Measurements from ENCODE around the gene CORO1C. TPM values are rescaled to one million over a fixed set of nuclear protein-coding genes. Genes with fewer than 3 reads are reported as not detected.

Gene CORO1C
- total RNA-seq, 4 donors from 2014 or later: 221 to 441 (median 315) TPM

DNA sequence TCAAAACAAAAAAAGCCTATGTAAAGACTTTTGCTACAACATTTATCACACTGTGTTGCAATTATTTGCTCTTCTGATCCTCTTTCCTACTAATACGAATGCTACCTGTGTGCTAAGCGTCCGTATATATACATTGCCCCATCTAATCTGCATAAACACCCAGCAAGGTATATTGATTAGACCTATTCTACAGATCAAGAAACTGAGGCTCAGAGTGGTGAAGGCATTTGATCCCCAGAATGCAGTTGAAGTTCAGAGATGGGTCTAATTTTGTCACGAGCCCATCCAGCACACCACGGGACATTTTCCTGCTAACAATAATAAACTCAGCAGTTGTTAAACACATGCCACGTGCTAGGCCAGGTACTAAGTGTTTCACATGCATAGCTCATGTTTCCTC, 25.1 kb upstream of the CORO1C start:
- peaks cover 3 to 12% (median 11%) of the 10 kb centered on the region in 4 donors for H3K4me1 ChIP-seq
- TF ChIP-seq POLR2A (IDR thresholded peaks at IDR 0.05; ENCODE audit: low read depth) (no peak), EP300 (IDR thresholded peaks at IDR 0.05) (no peak), POLR2AphosphoS5 (IDR thresholded peaks at IDR 0.05) (no peak)
- TF ChIP-seq, protein P1, sequence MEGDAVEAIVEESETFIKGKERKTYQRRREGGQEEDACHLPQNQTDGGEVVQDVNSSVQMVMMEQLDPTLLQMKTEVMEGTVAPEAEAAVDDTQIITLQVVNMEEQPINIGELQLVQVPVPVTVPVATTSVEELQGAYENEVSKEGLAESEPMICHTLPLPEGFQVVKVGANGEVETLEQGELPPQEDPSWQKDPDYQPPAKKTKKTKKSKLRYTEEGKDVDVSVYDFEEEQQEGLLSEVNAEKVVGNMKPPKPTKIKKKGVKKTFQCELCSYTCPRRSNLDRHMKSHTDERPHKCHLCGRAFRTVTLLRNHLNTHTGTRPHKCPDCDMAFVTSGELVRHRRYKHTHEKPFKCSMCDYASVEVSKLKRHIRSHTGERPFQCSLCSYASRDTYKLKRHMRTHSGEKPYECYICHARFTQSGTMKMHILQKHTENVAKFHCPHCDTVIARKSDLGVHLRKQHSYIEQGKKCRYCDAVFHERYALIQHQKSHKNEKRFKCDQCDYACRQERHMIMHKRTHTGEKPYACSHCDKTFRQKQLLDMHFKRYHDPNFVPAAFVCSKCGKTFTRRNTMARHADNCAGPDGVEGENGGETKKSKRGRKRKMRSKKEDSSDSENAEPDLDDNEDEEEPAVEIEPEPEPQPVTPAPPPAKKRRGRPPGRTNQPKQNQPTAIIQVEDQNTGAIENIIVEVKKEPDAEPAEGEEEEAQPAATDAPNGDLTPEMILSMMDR (IDR thresholded peaks at IDR 0.05): no peak
- 93% methylated on average over 6 of the region's 6 CpGs for WGBS
- H3K27me3 ChIP-seq: no peaks in the 10 kb centered on the region
- H3K4me3 ChIP-seq: no peak overlapping the region
- DNase-seq (ENCODE audit: extremely low spot score): no peak
- H3K27ac ChIP-seq (replicated peaks in 1 of 4): no peak overlapping the region
- intact Hi-C loops (cut with DNase I): no loop called here
- no peaks in the 10 kb centered on the region for H3K36me3 ChIP-seq
- no peaks in the 10 kb centered on the region for H3K9me3 ChIP-seq

DNA sequence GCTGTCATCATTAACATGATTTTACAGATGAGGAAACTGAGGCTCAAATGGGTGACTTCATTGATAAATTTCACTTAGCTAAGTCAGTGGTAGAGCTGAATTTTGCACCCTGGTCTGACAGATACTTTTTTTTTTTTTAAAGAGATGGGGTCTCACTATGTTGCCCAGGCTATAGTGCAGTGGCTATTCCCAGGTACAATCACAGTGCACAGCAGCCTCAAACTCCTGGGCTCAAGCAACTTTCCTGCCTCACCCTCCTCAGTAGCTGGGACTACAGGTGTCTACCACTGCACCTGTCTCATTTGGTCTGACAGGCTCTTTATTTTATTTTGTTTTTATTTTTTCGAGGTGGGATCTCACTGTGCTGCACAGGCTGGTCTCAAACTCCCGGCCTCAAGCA, 24.2 kb upstream of the CORO1C start:
- no peaks in the 10 kb centered on the region for H3K27me3 ChIP-seq
- no peaks in the 10 kb centered on the region for H3K36me3 ChIP-seq
- H3K4me1 ChIP-seq: peaks cover 3 to 21% (median 20%) of the 10 kb centered on the region in 4 donors
- DNase-seq (ENCODE audit: extremely low spot score): no peak
- H3K9me3 ChIP-seq: no peaks in the 10 kb centered on the region
- 88% methylated on average over 2 of the region's 2 CpGs for WGBS
- TF ChIP-seq POLR2A (IDR thresholded peaks at IDR 0.05; ENCODE audit: low read depth) (no peak), POLR2AphosphoS5 (IDR thresholded peaks at IDR 0.05) (no peak), EP300 (IDR thresholded peaks at IDR 0.05) (no peak)
- TF ChIP-seq, protein P1 (IDR thresholded peaks at IDR 0.05): no peak
- no peak overlapping the region for H3K27ac ChIP-seq (replicated peaks in 1 of 4)
- intact Hi-C loops (cut with DNase I): no loop called here
- H3K4me3 ChIP-seq: no peak overlapping the region

DNA sequence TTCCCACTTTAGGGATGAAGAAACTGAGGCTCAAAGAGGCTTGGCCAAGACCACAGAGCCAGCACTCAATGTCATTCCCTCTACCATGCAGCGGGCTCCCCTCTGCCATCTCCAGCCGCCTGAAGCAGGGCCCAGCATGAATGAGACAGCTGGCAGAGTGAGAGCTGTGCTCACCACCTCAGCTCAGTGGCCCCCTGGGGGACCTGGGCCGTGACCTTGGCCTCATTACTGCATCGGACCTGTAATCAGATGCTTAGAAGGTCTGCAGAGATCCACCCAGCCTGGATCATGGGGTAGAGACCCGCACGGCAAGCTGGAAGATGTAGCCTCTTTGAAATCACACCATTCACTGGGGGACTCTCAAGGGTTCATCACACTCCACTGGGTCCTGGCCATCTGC, 22.7 kb upstream of the CORO1C start:
- WGBS: 91% methylated on average over 6 of the region's 6 CpGs
- peaks cover 3 to 30% (median 27%) of the 10 kb centered on the region in 4 donors for H3K4me1 ChIP-seq
- intact Hi-C loops (cut with DNase I): no loop called here
- no peak overlapping the region for H3K4me3 ChIP-seq
- no peaks in the 10 kb centered on the region for H3K27me3 ChIP-seq
- H3K27ac ChIP-seq (replicated peaks in 1 of 4): no peak overlapping the region
- no peaks in the 10 kb centered on the region for H3K9me3 ChIP-seq
- DNase-seq (ENCODE audit: extremely low spot score): no peak
- TF ChIP-seq POLR2A (IDR thresholded peaks at IDR 0.05; ENCODE audit: low read depth) (no peak), POLR2AphosphoS5 (IDR thresholded peaks at IDR 0.05) (no peak), EP300 (IDR thresholded peaks at IDR 0.05) (no peak)
- TF ChIP-seq, protein P1 (IDR thresholded peaks at IDR 0.05): no peak
- no peaks in the 10 kb centered on the region for H3K36me3 ChIP-seq

DNA sequence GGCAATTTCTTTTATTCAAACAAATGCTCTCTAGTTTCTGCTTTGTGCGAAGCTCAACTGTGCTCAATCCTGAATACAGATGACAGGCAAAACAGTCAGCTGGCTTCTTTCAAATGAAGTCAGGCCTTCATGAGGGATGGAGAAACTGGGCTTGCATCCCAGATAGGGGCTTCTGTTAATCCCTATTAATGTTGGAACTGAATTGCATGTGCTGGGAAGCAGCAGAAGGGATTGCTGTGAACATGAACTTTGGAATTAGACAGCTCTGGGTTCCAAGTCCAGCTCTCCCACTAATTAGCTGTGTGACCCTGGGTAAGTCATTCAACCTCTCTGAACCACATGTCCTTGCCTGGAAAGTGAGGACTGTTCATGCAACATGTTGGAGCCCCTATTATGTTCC, 21.1 kb upstream of the CORO1C start:
- H3K4me3 ChIP-seq: no peak overlapping the region

More for the DNA sequence above, 21.1 kb upstream of the CORO1C start:
- TF ChIP-seq, protein P1 (IDR thresholded peaks at IDR 0.05): no peak
- no peak for TF ChIP-seq EP300 (IDR thresholded peaks at IDR 0.05)
- TF ChIP-seq POLR2A (IDR thresholded peaks at IDR 0.05; ENCODE audit: low read depth): no peak
- TF ChIP-seq POLR2AphosphoS5 (IDR thresholded peaks at IDR 0.05): no peak
- Histone ChIP-seq H3K9me3 (no peaks in the 10 kb centered on the region), H3K36me3 (no peaks in the 10 kb centered on the region), H3K27ac (replicated peaks in 1 of 4) (peak overlapping the region; percentile 33 to 65 (median 58)), H3K27me3 (no peaks in the 10 kb centered on the region), H3K4me1 (peaks cover 3 to 30% (median 27%) of the 10 kb centered on the region in 4 donors)
- intact Hi-C loops (cut with DNase I): no loop called here
- 31% methylated on average over 1 of the region's 1 CpG for WGBS
- no peak for DNase-seq (ENCODE audit: extremely low spot score)
